HEK293T (cell line): Measurements from ENCODE around the gene PPT2.

Experiments used
- CTCF ChIA-PET: fragments of 350-600 bp; formaldehyde crosslinking; extraction: SDS; loops from one replicate; lab custom pipeline; 2021; ENCODE audit warnings: antibody characterized with exemption, inconsistent platforms; lab: Yijun Ruan, JAX
- POLR2A ChIA-PET: fragments of 350-600 bp; formaldehyde crosslinking; extraction: SDS; loops from one replicate; lab custom pipeline; 2020; ENCODE audit warnings: antibody characterized with exemption, inconsistent platforms; lab: Yijun Ruan, JAX
- DNase-seq: peaks from one replicate; pipeline ENCODE4 v3.0.0; 2012; ENCODE audit warnings: mixed read lengths; ENCODE audit errors: extremely low spot score
- ARNT ChIP-seq: fragments of 450-650 bp; IDR thresholded peaks from 2 replicates; pipeline ENCODE4 v1.6.1; 2017; ENCODE audit warnings: mild to moderate bottlenecking
- BHLHE40 ChIP-seq: fragments of 450-650 bp; IDR thresholded peaks from 2 replicates; pipeline ENCODE4 v1.6.1; 2016; ENCODE audit warnings: mild to moderate bottlenecking, moderate library complexity, borderline replicate concordance
- CTBP1 ChIP-seq: fragments of 450-650 bp; IDR thresholded peaks from 2 replicates; pipeline ENCODE4 v1.6.1; 2016; ENCODE audit warnings: borderline replicate concordance
- ELF4 ChIP-seq: fragments of 450-650 bp; IDR thresholded peaks from 2 replicates; pipeline ENCODE4 v1.6.1; 2017; ENCODE audit warnings: antibody characterized with exemption
- FOXA1 ChIP-seq: fragments of 450-650 bp; IDR thresholded peaks from 2 replicates; pipeline ENCODE4 v1.6.1; 2016; ENCODE audit warnings: mild to moderate bottlenecking
- FOXK2 ChIP-seq: fragments of 450-650 bp; IDR thresholded peaks from 2 replicates; pipeline ENCODE4 v1.6.1; 2016; ENCODE audit warnings: mild to moderate bottlenecking
- FOXM1 ChIP-seq: fragments of 450-650 bp; IDR thresholded peaks from 2 replicates; pipeline ENCODE4 v1.6.1; 2017; ENCODE audit warnings: mild to moderate bottlenecking, borderline replicate concordance
- HDGF ChIP-seq: fragments of 450-650 bp; IDR thresholded peaks from 2 replicates; pipeline ENCODE4 v1.6.1; 2017; ENCODE audit warnings: antibody characterized with exemption, borderline replicate concordance
- L3MBTL2 ChIP-seq: fragments of 450-650 bp; conservative IDR thresholded peaks from 2 replicates; pipeline ENCODE4 v1.6.1; 2016; ENCODE audit warnings: mild to moderate bottlenecking
- LEF1 ChIP-seq: fragments of 450-650 bp; IDR thresholded peaks from 2 replicates; pipeline ENCODE4 v1.6.1; 2017; ENCODE audit warnings: mild to moderate bottlenecking, borderline replicate concordance
- NFRKB ChIP-seq: fragments of 450-650 bp; IDR thresholded peaks from 2 replicates; pipeline ENCODE4 v1.6.1; 2016; ENCODE audit warnings: mild to moderate bottlenecking, moderate library complexity
- SP1 ChIP-seq: fragments of 450-650 bp; IDR thresholded peaks from 2 replicates; pipeline ENCODE4 v1.6.1; 2017
- SUZ12 ChIP-seq: fragments of 450-650 bp; IDR thresholded peaks from 2 replicates; pipeline ENCODE4 v1.6.1; 2016; ENCODE audit warnings: mild to moderate bottlenecking
- TARDBP ChIP-seq: fragments of 450-650 bp; IDR thresholded peaks from 2 replicates; pipeline ENCODE4 v1.6.1; 2016
- ZNF384 ChIP-seq: fragments of 450-650 bp; IDR thresholded peaks from 2 replicates; pipeline ENCODE4 v1.6.1; 2016
- TF ChIP-seq, protein P1 (sequence below): fragments of 450-650 bp; IDR thresholded peaks from 2 replicates; pipeline ENCODE4 v1.6.1; 2016

PPT2 gene

DNA sequence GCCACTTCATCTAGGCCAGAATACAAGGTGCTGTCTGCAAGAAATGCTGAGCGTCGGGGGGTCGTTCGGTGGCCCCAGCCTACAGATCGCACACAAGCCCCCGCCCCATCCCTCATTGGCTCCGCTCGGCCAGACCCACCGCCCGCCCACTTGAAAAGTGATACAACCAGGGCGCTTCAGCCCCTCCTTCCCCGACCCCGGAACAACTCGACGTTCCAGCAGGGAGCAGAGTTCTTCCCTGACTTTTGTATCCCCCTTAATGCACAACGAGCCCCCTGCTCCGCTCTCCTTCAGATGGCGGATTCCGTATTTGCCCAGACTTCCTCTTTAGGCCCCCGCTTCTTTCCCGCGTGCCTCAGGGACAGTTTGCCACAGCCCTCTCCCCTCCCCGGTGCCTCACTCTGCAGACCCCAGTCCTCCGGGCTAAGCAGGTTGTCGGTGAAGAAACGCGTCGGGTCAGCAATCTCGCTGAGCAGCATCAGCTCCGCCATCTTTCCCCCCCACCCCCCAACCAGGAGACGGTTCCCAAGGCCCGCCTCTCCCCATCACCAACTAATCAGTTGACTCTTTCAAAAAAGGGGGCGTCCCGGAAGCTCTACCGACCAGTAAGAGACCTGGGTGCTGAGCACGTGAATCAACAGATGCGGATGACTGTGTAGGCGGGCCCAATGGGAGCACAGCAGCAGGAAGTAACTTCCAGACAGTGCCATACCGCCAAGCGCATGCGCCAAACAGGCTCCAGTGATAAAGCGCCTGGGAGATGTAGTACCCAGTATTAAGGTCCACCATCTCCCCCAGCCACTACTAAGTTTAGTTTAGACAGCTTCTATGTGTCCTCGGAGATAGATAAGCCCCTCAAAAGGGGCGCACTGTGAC lies 26.0 kb upstream of the PPT2 start, which contains the start of gene ATF6B:
TSS of gene ATF6B (minus strand) at position 530 of the 876 bp plus-strand sequence. CDS start at position 491, 39 bp downstream.
- peak; percentile 97 for DNase-seq
- POLR2A ChIA-PET = interaction anchor here (0.6 to 4.3 kb wide), 12 partner anchors 10 to 469 kb away, joined by 3 to 57 read pairs (median 6); partner anchors contain the start of genes AGPAT1, PBX2, PRRT1 and TNXB
- TF ChIP-seq L3MBTL2 (peak; percentile 39), ELF4 (peak; percentile 51), HDGF (no peak), TARDBP (no peak), ZNF384 (no peak), SUZ12 (no peak)
- CTCF ChIA-PET = interaction anchor here (0.7 to 1.6 kb wide), 3 partner anchors 9 to 315 kb away, joined by 5 to 9 read pairs (median 7); no protein-coding TSS in a partner anchor

DNA sequence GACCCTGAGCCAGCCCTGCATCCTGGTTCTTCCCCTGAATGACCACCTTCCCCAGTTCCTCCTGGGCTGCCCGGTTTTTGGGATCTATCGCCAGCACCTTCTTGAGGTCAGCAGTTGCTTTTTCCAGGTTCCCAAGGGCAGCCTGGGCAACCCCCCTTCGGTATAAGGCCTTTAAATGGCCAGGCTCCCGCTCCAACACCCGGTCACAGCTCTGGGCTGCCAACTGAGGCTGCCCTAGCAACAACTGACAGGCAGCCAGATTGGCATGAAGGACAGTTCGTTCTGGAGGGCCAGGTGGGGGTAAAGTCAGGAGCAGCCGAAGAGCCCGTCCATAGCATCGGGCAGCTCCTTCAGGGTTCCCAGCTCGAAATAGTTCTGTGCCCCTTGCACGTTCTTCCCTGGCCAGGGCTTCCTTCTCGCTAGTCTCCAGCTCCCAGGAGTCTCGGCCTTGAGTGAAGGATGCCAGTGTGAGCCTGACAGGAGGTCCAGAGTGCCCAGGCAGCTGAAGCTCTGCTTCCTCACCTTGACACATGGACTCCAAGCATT lies 25.1 kb upstream of the PPT2 start:
- ChIA-PET CTCF (interaction anchor here (0.7 to 1.9 kb wide), 2 partner anchors 10 to 316 kb away, joined by 7 read pairs; no protein-coding TSS in a partner anchor), POLR2A (interaction anchor here (0.6 to 4.3 kb wide), 14 partner anchors 10 to 348 kb away, joined by 3 to 57 read pairs (median 8); partner anchors contain the start of genes AGPAT1, PBX2, PRRT1 and RNF5)
- DNase-seq = no peak
- TF ChIP-seq NFRKB (no peak), SP1 (no peak), LEF1 (no peak), ELF4 (no peak), SUZ12 (no peak), TARDBP (no peak), ZNF384 (no peak), FOXM1 (no peak), FOXA1 (no peak), FOXK2 (no peak), L3MBTL2 (no peak), CTBP1 (no peak)
- TF ChIP-seq, protein P1, sequence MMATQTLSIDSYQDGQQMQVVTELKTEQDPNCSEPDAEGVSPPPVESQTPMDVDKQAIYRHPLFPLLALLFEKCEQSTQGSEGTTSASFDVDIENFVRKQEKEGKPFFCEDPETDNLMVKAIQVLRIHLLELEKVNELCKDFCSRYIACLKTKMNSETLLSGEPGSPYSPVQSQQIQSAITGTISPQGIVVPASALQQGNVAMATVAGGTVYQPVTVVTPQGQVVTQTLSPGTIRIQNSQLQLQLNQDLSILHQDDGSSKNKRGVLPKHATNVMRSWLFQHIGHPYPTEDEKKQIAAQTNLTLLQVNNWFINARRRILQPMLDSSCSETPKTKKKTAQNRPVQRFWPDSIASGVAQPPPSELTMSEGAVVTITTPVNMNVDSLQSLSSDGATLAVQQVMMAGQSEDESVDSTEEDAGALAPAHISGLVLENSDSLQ = no peak

- CTCF ChIA-PET = interaction anchor here (1.9 kb wide), 1 partner anchor 11 kb away, joined by 7 read pairs; no protein-coding TSS in a partner anchor
- POLR2A ChIA-PET = interaction anchor here (1.0 to 4.3 kb wide), 17 partner anchors 9 to 842 kb away, joined by 3 to 57 read pairs (median 8); partner anchors contain the start of genes AGPAT1, PBX2, PRRT1 and RNF5
- TF ChIP-seq ELF4 = no peak
- no peak for TF ChIP-seq SP1
- no peak for TF ChIP-seq FOXK2
- TF ChIP-seq L3MBTL2 = no peak
- TF ChIP-seq LEF1 = no peak
- no peak for TF ChIP-seq SUZ12
- TF ChIP-seq ZNF384 = no peak
- TF ChIP-seq FOXM1 = no peak
- no peak for TF ChIP-seq NFRKB
- no peak for TF ChIP-seq ARNT
- no peak for TF ChIP-seq TARDBP
- no peak for TF ChIP-seq HDGF
- no peak for TF ChIP-seq CTBP1
- TF ChIP-seq, protein P1 = no peak
- TF ChIP-seq BHLHE40 = no peak
- no peak for TF ChIP-seq FOXA1
- DNase-seq = no peak
Measured at GRCh38 chr6:32129297-32130088, 24.4 kb upstream of the PPT2 start.

DNA sequence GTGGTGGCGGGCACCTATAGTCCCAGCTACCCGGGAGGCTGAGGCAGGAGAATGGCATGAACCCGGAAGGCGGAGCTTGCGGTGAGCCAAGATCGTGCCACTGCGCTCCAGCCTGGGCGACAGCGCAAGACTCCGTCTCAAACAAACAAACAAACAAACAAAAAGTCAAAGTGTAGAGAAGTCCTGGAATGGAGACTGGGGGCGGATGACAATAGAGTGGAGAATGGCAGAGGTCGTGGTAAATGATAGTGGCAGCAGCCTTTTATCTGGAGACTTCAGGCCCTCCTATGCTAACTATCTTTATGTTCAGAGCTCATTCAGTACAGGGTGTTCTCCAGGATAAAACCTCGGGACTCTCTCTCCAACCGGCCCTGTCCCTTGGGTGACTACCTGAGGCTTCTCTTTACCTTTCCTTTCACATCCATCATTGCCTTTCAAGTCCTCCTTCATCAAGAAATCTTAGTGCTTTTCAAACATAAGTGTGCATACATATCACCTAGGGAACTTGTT lies 22.4 kb upstream of the PPT2 start:
- CTCF ChIA-PET = no interaction called here
- TF ChIP-seq NFRKB (no peak), LEF1 (no peak), FOXM1 (no peak), ARNT (no peak), HDGF (no peak), ELF4 (no peak), FOXA1 (no peak), ZNF384 (no peak)
- POLR2A ChIA-PET = interaction anchor here (0.7 to 4.3 kb wide), 6 partner anchors 9 to 60 kb away, joined by 3 to 57 read pairs (median 12); partner anchors contain the start of genes AGPAT1 and PRRT1
- DNase-seq = no peak

GRCh38 chr6:32132110-32132509 lies 21.8 kb upstream of the PPT2 start:
- DNase-seq = no peak
- POLR2A ChIA-PET = no interaction called here
- TF ChIP-seq FOXM1 (no peak), TARDBP (no peak), L3MBTL2 (no peak), ELF4 (no peak), ZNF384 (no peak), BHLHE40 (no peak)
- CTCF ChIA-PET = no interaction called here
